HepG2 (cell line): ENCODE results near the gene TBCB. TPM values are rescaled to one million over a fixed set of nuclear protein-coding genes. Genes with fewer than 3 reads are reported as not detected.

Experiments
- AGO1 ChIP-seq: fragments of 200-400 bp; formaldehyde crosslinking; IDR thresholded peaks from 2 replicates; pipeline ENCODE4 v1.6.1; 2017; ENCODE audit warnings: mild to moderate bottlenecking, low read depth, low read length, moderate library complexity; ENCODE audit not compliant: poor library complexity, severe bottlenecking
- ARID5B ChIP-seq: IDR thresholded peaks from 2 replicates; pipeline ENCODE4 v1.4.0; 2020; ENCODE audit warnings: mild to moderate bottlenecking, missing genetic modification reagents
- CBFB ChIP-seq: sonication (generic); formaldehyde crosslinking; IDR thresholded peaks from 2 replicates; pipeline ENCODE4 v1.4.0; 2020; ENCODE audit warnings: missing genetic modification reagents
- HIVEP1 ChIP-seq: sonication (generic); formaldehyde crosslinking; IDR thresholded peaks from 2 replicates; pipeline ENCODE4 v1.4.0; 2020; ENCODE audit warnings: mild to moderate bottlenecking, missing genetic modification reagents
- ISL2 ChIP-seq: sonication (generic); formaldehyde crosslinking; IDR thresholded peaks from 2 replicates; pipeline ENCODE4 v1.5.0; 2020; ENCODE audit warnings: missing genetic modification reagents
- MXI1 ChIP-seq: IDR thresholded peaks from 3 replicates; pipeline ENCODE4 v1.6.1; 2012; ENCODE audit warnings: low read depth, low read length, inconsistent platforms, borderline replicate concordance
- ZBTB34 ChIP-seq: sonication (generic); formaldehyde crosslinking; IDR thresholded peaks from 2 replicates; pipeline ENCODE4 v1.8.0; 2022; ENCODE audit warnings: mild to moderate bottlenecking, missing genetic modification reagents
- ZFP91 ChIP-seq: sonication (generic); formaldehyde crosslinking; IDR thresholded peaks from 2 replicates; pipeline ENCODE4 v1.9.0; 2022; ENCODE audit warnings: missing genetic modification reagents, mild to moderate bottlenecking, borderline replicate concordance
- ZKSCAN8 ChIP-seq: IDR thresholded peaks from 2 replicates; pipeline ENCODE4 v1.6.1; 2016; ENCODE audit warnings: borderline replicate concordance, missing genetic modification reagents, missing compliant biosample characterization
- ZMYM2 ChIP-seq: sonication (generic); formaldehyde crosslinking; IDR thresholded peaks from 2 replicates; pipeline ENCODE4 v1.8.0; 2022; ENCODE audit warnings: mild to moderate bottlenecking, missing genetic modification reagents
- ZMYM4 ChIP-seq: sonication (generic); formaldehyde crosslinking; IDR thresholded peaks from 2 replicates; pipeline ENCODE4 v1.8.1; 2023; ENCODE audit warnings: mild to moderate bottlenecking, missing genetic modification reagents
- ZNF614 ChIP-seq: IDR thresholded peaks from 2 replicates; pipeline ENCODE4 v1.6.1; 2018; ENCODE audit warnings: missing biosample characterization, missing genetic modification reagents, inconsistent platforms, borderline replicate concordance
- ZNF709 ChIP-seq: sonication (generic); formaldehyde crosslinking; IDR thresholded peaks from 2 replicates; pipeline ENCODE4 v1.5.0; 2020; ENCODE audit warnings: mild to moderate bottlenecking, missing genetic modification reagents
- polyA plus RNA-seq, 8 experiments: library from polyadenylated mRNA; depleted of rRNA in 3 of 8; stranded (reverse) in 7 of 8; unstranded in 1 of 8; fragments of >200 nt; fragmentation: Illumina TruSeq in 4 of 8; extraction: Trizol in 4 of 8; gene quantifications; 2 replicates each; pipeline versions ENCODE4 v1.2.1 to v1.2.3, GENCODE V29; 2011 to 2016; ENCODE audit warnings: low read depth in 4 of 8, missing spikeins in 1 of 8, mixed read lengths in 1 of 8; ENCODE audit not compliant: insufficient read depth in 1 of 8
- total RNA-seq, 5 experiments: library from RNA; depleted of rRNA; stranded (reverse); fragments of >200 nt; fragmentation: Illumina TruSeq; extraction: Trizol; gene quantifications; 2 replicates each; pipeline ENCODE4 v1.2.3, GENCODE V29; 2016; ENCODE audit warnings: low read depth in 1 of 5
- TF ChIP-seq, protein P1 (sequence below): sonication (generic); formaldehyde crosslinking; IDR thresholded peaks from 2 replicates; pipeline ENCODE4 v1.4.0; 2020; ENCODE audit warnings: missing genetic modification reagents; ENCODE audit errors: not compliant biosample characterization
- TF ChIP-seq, protein P2 (sequence below): sonication (generic); formaldehyde crosslinking; IDR thresholded peaks from 2 replicates; pipeline ENCODE4 v1.4.0; 2020; ENCODE audit warnings: missing genetic modification reagents, borderline replicate concordance
- TF ChIP-seq, protein P3 (sequence below): sonication (generic); formaldehyde crosslinking; IDR thresholded peaks from 2 replicates; pipeline ENCODE4 v1.8.0; 2022; ENCODE audit warnings: missing genetic modification reagents, mild to moderate bottlenecking, inconsistent platforms, borderline replicate concordance

The TBCB gene
- total and polyA plus RNA-seq, 2 of the 13 experiments (the other 11 are each of a cell fraction or from before 2014, with no cell fraction given) = 271 to 276 TPM

DNA sequence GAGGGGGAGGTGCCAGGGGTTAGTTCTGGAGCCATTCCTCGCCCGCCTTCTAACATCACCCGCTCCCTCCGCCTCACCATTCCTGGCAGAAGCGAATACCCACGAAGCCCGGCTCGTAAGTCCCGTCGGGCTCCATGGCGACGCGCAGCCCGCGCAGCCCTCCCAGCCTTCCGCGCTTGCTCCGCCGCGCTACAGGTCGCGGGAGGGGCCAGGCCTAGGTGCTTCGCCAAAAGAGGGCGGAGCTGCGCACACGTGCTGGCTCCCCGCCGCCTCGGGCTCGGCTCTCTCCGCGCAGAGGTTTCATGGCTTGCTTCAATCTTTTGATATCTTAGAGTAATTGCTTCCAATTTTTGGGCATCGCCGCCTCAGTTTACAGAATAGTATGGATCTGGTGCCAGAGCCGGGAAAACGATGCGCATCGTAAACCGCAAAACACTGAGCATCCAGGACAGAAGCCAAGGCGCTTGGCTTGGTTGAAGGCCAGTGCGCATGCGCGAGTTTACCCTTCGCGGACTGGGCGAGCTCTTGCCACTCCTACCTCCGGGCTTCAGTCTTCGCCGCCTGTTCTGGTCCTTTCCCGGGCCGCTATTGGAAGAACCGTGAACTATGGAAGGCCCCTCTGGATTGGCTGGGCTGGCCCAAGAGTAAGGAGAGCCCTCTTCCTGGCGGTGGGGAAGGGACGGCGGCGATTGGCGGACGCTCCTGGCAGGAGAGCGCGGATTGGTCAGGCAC is 381 bp upstream of the TBCB start, which contains the start of gene POLR2I (continued):
- TF ChIP-seq, protein P1, sequence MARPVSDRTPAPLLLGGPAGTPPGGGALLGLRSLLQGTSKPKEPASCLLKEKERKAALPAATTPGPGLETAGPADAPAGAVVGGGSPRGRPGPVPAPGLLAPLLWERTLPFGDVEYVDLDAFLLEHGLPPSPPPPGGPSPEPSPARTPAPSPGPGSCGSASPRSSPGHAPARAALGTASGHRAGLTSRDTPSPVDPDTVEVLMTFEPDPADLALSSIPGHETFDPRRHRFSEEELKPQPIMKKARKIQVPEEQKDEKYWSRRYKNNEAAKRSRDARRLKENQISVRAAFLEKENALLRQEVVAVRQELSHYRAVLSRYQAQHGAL = peak; percentile 77
- TF ChIP-seq ZMYM4 (CRISPR knock-in tag) (peak; percentile 45; the same call in 1 of the 2 replicates), MXI1 (peak; percentile 92), ZFP91 (CRISPR knock-in tag) (peak; percentile 86), HIVEP1 (CRISPR knock-in tag) (peak; percentile 61; the same call in 1 of the 2 replicates), ZMYM2 (peak; percentile 55; the same call in 1 of the 2 replicates), ARID5B (CRISPR knock-in tag) (peak; percentile 47; the same call in 1 of the 2 replicates), ZNF709 (peak; percentile 58), AGO1 (peak; percentile 81), ISL2 (CRISPR knock-in tag) (peak; percentile 87), ZNF614 (peak; percentile 76), ZBTB34 (CRISPR knock-in tag) (peak; percentile 52; the same call in 1 of the 2 replicates), CBFB (CRISPR knock-in tag) (peak; percentile 94), ZKSCAN8 (CRISPR knock-in tag) (no peak; the same call in 1 of the 2 replicates)
- TF ChIP-seq, protein P2, sequence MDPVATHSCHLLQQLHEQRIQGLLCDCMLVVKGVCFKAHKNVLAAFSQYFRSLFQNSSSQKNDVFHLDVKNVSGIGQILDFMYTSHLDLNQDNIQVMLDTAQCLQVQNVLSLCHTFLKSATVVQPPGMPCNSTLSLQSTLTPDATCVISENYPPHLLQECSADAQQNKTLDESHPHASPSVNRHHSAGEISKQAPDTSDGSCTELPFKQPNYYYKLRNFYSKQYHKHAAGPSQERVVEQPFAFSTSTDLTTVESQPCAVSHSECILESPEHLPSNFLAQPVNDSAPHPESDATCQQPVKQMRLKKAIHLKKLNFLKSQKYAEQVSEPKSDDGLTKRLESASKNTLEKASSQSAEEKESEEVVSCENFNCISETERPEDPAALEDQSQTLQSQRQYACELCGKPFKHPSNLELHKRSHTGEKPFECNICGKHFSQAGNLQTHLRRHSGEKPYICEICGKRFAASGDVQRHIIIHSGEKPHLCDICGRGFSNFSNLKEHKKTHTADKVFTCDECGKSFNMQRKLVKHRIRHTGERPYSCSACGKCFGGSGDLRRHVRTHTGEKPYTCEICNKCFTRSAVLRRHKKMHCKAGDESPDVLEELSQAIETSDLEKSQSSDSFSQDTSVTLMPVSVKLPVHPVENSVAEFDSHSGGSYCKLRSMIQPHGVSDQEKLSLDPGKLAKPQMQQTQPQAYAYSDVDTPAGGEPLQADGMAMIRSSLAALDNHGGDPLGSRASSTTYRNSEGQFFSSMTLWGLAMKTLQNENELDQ (CRISPR knock-in tag) = no peak
- TF ChIP-seq, protein P3, sequence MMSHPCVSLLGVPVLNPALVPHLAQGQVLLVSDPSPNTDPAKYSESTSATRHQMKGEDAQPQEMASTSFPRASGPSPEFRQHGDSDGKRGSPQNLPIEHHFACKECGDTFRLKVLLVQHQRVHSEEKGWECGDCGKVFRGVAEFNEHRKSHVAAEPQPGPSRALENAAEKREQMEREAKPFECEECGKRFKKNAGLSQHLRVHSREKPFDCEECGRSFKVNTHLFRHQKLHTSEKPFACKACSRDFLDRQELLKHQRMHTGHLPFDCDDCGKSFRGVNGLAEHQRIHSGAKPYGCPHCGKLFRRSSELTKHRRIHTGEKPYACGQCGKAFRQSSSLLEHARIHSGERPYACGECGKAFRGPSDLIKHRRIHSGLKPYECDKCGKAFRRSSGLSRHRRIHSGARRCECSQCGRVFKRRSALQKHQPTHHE (CRISPR knock-in tag) = peak; percentile 68; the same call in 1 of the 2 replicates
